ENCODE results near the gene NFATC2. TPM values are rescaled to one million over a fixed set of nuclear protein-coding genes. Genes with fewer than 3 reads are reported as not detected.

NFATC2 gene
- total RNA-seq, 1 donor from 2014 or later, result 4.8 TPM

DNA sequence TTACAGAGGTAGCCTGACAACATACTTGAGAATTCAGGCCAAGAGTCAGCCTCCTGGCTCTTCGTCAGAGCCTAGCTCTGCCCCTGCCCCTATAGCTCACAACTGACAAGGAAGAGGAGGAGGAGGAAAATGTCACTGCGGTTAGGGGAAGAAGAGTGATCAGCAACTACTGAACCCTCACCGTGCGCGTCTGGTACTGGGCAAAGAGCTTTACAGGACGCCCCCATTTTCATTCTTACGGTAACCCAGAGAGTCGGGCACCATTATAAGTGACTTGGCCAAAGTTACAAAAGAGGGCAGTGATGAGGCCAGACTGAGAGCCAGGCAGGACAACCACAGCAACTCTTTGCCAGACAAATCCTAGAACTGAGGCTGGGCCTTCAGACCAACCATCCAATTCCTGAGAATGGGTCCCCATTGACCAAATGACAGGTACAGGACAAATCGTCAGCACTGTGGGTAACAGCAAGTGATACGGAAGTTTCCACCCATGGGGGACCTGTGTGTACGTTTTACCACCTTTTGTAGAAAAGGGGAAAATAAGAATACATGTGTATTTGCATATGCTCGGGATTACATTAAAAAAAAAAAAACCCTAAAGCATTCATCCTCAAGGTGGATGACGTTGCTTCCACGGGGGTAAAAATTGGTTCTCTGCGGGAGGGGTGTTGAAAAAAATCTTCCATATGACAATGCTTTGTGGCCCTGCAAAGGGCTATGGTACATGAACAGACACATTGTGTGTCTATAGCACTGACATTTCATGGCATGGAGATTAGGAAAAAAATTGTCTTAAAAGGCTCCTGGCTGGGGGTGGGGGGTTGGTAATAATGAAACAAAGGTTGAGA, 118.0 kb downstream of the NFATC2 start:
- Mint-ChIP-seq H3K36me3 (no peaks in the 10 kb centered on the region), H3K9me3 (no peaks in the 10 kb centered on the region), H3K4me1 (ENCODE audit: unreplicated experiment) (peaks cover 42% of the 10 kb centered on the region), H3K27me3 (no peaks in the 10 kb centered on the region), H3K27ac (peak overlapping the region; percentile 100), H3K4me3 (peak overlapping the region; percentile 78)
- DNase-seq (ENCODE audit: extremely low spot score, unreplicated experiment), result no peak
- TF ChIP-seq, protein P1, sequence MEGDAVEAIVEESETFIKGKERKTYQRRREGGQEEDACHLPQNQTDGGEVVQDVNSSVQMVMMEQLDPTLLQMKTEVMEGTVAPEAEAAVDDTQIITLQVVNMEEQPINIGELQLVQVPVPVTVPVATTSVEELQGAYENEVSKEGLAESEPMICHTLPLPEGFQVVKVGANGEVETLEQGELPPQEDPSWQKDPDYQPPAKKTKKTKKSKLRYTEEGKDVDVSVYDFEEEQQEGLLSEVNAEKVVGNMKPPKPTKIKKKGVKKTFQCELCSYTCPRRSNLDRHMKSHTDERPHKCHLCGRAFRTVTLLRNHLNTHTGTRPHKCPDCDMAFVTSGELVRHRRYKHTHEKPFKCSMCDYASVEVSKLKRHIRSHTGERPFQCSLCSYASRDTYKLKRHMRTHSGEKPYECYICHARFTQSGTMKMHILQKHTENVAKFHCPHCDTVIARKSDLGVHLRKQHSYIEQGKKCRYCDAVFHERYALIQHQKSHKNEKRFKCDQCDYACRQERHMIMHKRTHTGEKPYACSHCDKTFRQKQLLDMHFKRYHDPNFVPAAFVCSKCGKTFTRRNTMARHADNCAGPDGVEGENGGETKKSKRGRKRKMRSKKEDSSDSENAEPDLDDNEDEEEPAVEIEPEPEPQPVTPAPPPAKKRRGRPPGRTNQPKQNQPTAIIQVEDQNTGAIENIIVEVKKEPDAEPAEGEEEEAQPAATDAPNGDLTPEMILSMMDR (conservative IDR thresholded peaks at IDR 0.05), result no peak

DNA sequence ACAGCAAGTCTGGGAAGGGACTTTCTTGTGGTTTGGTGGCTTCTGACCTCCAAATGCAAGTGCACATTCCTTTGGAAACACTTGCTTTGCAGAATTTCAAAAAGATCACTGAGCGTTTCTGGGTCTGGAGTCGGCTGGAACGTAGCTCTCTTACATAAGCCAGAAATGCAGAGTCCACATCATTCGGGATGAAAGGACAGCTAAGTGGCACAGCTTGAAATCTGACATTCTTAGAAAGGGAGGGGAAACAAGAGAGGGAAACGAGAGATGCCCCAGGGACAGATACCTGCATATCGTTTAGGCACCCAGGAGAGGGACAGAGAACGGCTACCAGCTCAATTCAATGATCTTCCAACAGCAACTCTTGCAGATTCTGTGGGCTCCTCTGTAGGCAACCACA, 118.7 kb downstream of the NFATC2 start:
- Mint-ChIP-seq H3K4me3 (peak overlapping the region; percentile 78), H3K4me1 (ENCODE audit: unreplicated experiment) (peaks cover 40% of the 10 kb centered on the region), H3K36me3 (no peaks in the 10 kb centered on the region), H3K27me3 (no peaks in the 10 kb centered on the region), H3K27ac (peak overlapping the region; percentile 100), H3K9me3 (no peaks in the 10 kb centered on the region)
- TF ChIP-seq, protein P1 (conservative IDR thresholded peaks at IDR 0.05), result no peak
- DNase-seq (ENCODE audit: extremely low spot score, unreplicated experiment), result no peak

DNA sequence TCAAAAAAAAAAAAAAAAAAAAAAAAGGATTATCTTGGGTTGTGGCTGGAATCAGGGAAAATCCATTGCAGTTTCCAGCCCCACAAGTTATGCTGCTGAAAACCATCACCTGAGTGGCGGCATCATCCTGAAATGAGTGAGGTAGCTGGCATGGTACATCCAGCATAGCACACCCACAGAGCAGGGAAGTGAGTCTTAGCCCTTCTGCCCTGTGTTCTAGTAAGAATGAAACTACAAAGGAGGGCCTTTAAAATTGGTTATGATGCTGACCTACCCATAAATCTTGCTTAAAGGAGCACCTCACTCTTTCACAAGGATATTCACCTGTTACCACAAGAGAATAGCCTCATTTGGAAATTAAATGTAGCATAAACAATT, 119.2 kb downstream of the NFATC2 start:
- TF ChIP-seq, protein P1 (conservative IDR thresholded peaks at IDR 0.05), result no peak
- Mint-ChIP-seq H3K27ac (peak overlapping the region; percentile 100), H3K4me3 (peak overlapping the region; percentile 78), H3K4me1 (ENCODE audit: unreplicated experiment) (peaks cover 35% of the 10 kb centered on the region), H3K27me3 (no peaks in the 10 kb centered on the region), H3K36me3 (no peaks in the 10 kb centered on the region), H3K9me3 (no peaks in the 10 kb centered on the region)
- DNase-seq (ENCODE audit: extremely low spot score, unreplicated experiment), result no peak

DNA sequence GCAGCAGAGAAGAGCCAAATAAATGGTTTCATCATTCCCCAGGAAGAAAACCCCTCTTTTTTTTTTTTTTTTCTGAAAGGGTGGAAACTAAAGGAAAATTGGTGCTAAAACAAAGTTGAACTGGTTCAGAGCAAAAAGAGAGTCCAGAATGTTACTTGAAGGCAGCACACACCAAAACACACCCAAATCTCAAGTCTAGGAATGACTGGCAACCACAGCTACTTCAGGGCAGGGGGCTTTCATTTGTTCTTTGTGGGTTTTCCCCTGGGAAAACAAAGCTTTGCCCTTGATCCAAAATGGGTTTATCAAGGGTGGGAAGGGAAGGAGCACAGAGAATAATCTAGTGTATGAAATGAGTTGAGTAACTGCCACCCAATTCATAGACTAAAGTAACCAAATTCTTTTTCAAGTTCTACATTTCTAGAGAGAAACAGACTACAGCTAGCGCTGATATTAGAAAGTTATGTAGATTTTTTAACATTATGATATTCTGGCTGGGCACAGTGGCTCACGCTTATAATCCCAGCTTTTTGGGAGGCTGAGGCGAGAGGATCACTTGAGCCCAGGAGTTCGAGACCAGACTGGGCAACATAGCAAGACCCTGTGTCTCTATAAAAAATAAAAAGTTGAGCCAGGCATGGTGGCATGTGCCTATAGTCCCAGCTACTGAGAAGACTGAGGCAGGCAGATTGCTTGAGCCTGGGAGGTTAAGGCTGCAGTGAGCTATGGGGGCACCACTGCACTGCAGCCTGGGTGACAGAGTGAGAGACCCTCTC, 119.8 kb downstream of the NFATC2 start:
- Mint-ChIP-seq H3K9me3 (no peaks in the 10 kb centered on the region), H3K27me3 (no peaks in the 10 kb centered on the region), H3K36me3 (no peaks in the 10 kb centered on the region), H3K4me1 (ENCODE audit: unreplicated experiment) (peaks cover 29% of the 10 kb centered on the region), H3K27ac (peak overlapping the region; percentile 100), H3K4me3 (no peak overlapping the region)
- no peak for DNase-seq (ENCODE audit: extremely low spot score, unreplicated experiment)
- TF ChIP-seq, protein P1 (conservative IDR thresholded peaks at IDR 0.05), result no peak

DNA sequence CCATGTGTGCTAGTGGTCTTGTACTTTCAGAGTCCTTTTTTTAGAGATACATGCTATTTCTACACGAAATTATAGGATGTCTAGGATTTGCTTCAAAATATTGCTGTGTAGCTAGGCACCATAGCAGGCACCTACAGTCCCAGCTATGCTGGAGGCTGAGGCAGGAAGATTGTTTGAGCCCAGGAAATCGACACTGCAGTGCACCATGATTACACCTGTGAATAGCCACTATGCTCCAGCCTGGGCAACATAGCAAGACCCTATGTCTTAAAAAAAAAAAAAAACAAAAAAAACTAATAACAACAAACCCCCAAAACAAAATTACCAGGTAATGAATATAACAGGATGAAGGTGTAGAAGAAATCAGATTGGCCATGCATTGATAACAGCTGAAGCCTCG, 121.7 kb downstream of the NFATC2 start:
- Mint-ChIP-seq H3K9me3 (no peaks in the 10 kb centered on the region), H3K36me3 (peaks cover 5% of the 10 kb centered on the region), H3K4me3 (no peak overlapping the region), H3K4me1 (ENCODE audit: unreplicated experiment) (peaks cover 28% of the 10 kb centered on the region), H3K27me3 (no peaks in the 10 kb centered on the region), H3K27ac (no peak overlapping the region)
- TF ChIP-seq, protein P1 (conservative IDR thresholded peaks at IDR 0.05), result no peak
- DNase-seq (ENCODE audit: extremely low spot score, unreplicated experiment), result no peak
